Hematopoietic multipotent progenitor cell treated with erythropoietin and hydrocortisone succinate and interleukin-3 and kit ligand, for 8 days (in vitro differentiated cells): ENCODE measurements around the gene CIAO2A.
"Not testable (repeated sequence)": the region's sequence is repeated elsewhere in the genome, so short reads cannot be mapped to it uniquely, and the experiment has no call there.

Experiments
- DNase-seq: peaks from one replicate; pipeline ENCODE4 v3.0.0-alpha.2; 2015

The CIAO2A gene

GRCh38 chr15:64070965-64071851 lies 22.4 kb downstream of the CIAO2A start:
- no peak for DNase-seq

- DNase-seq, result no peak
Observed at GRCh38 chr15:64070106-64070505, 23.5 kb downstream of the CIAO2A start.

- DNase-seq, result no peak
Observed at GRCh38 chr15:64068133-64068532, 25.5 kb downstream of the CIAO2A start.

GRCh38 chr15:64067564-64068030 lies 26.0 kb downstream of the CIAO2A start:
- DNase-seq, result peak; percentile 77

- DNase-seq, result no peak
Observed at GRCh38 chr15:64066451-64066850, 27.2 kb downstream of the CIAO2A start.

- no peak for DNase-seq
Observed at GRCh38 chr15:64060716-64061115, 32.9 kb downstream of the CIAO2A start.

- not testable (repeated sequence) for DNase-seq
Observed at GRCh38 chr15:64059104-64059503, 34.5 kb downstream of the CIAO2A start.

- DNase-seq, result no peak
Observed at GRCh38 chr15:64058279-64058678, 35.4 kb downstream of the CIAO2A start.

GRCh38 chr15:64053674-64054073 lies 40.0 kb downstream of the CIAO2A start:
- not testable (repeated sequence) for DNase-seq

GRCh38 chr15:64052925-64053491 lies 40.6 kb downstream of the CIAO2A start:
- no peak for DNase-seq

GRCh38 chr15:64051407-64052259 lies 42.0 kb downstream of the CIAO2A start:
- no peak for DNase-seq

- no peak for DNase-seq
Observed at GRCh38 chr15:64051093-64051402, 42.6 kb downstream of the CIAO2A start.

- no peak for DNase-seq
Observed at GRCh38 chr15:64050281-64051092, 43.2 kb downstream of the CIAO2A start.

GRCh38 chr15:64048781-64049460 lies 44.7 kb downstream of the CIAO2A start:
- no peak for DNase-seq

GRCh38 chr15:64046421-64047153 lies 47.1 kb downstream of the CIAO2A start, which contains the start of gene DAPK2:
DAPK2 (minus strand) TSS chr15:64046485; CDS start chr15:64040261, 6,224 bp downstream.
- DNase-seq, result peak; percentile 70

GRCh38 chr15:64045774-64046420 lies 47.7 kb downstream of the CIAO2A start:
- no peak for DNase-seq

- DNase-seq, result no peak
Observed at GRCh38 chr15:64045101-64045435, 48.6 kb downstream of the CIAO2A start.

- DNase-seq, result no peak
Observed at GRCh38 chr15:64044300-64045100, 49.1 kb downstream of the CIAO2A start.

- DNase-seq, result no peak
Observed at GRCh38 chr15:64038878-64039610, 54.6 kb downstream of the CIAO2A start.
